ENCODE data around the gene FETUB.

Gene FETUB

DNA sequence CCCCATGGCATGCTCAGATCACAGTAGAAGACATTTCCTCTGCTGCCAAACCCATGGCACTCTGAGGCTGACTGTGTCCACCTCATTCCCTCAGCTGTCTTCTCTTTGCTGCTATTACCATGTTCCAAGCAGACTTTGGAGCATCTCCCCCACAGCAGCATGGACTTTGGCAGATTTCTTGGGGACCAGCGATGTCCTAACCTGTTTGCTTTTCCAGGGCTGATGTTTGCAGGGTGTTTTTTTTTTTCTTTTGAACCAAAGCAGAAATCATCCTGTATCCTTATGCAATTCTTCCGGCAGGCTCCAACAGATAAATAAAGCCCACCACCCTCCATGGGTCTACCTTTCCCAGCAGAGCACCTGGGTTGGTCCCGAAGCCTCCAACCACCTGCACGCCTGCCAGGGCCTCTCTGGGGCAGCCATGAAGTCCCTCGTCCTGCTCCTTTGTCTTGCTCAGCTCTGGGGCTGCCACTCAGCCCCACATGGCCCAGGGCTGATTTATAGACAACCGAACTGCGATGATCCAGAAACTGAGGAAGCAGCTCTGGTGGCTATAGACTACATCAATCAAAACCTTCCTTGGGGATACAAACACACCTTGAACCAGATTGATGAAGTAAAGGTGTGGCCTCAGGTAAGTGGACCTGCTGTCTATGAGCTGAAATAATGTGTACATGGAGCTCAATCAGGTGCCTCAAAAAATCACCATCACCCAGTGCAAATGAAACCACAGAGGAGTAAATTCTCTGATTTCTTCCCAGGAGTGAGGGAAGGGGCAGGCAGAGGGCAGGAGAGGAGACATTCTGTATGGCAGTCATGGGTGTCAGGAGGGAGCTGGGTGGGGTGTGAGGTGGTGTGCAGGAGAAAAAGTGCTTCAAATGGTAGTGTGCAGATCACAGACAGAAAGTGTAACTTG lies 27.2 kb upstream of the FETUB start, which contains the start of gene AHSG:
TSS of gene AHSG (plus strand) at position 340 of the 916 bp plus-strand sequence. CDS start at position 422, 82 bp downstream.
- H3K4me3 ChIP-seq (ENCODE audit: low read depth, low read length): no peak within 1 kb of the TSS

DNA sequence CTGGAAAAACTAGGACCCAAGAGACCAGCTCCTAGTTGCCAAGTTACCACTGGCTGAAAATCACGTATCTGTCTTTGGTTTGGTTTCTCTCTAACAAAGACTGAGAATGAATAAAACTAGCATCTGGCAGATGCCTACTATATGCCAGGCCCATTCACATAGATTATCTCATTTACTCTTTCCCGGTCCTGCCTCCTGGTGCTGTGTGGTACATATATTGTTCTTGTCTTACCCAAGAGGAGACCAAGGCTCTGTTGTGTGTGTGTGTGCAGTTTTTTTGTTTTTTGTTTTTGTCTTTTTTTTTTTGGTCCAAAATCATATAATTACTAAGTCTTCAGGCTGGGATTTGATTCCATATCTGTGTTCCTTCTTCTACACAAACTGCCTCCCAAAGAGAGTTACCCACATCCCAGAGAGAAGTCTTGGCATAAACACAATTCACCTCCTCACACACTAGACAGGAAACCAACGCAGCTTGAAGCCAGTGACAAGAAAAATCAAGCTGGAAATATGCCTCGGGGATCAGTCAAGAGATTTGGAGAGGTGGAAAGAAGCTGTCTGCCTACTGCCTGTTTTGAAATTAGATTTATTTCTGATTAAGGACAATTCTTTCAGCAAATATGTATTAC lies 26.4 kb upstream of the FETUB start:
- DNase-seq (ENCODE audit: low read depth): no peak

More for the DNA sequence above, 27.2 kb upstream of the FETUB start, which contains the start of gene AHSG:
- DNase-seq (ENCODE audit: low read depth): no peak

DNA sequence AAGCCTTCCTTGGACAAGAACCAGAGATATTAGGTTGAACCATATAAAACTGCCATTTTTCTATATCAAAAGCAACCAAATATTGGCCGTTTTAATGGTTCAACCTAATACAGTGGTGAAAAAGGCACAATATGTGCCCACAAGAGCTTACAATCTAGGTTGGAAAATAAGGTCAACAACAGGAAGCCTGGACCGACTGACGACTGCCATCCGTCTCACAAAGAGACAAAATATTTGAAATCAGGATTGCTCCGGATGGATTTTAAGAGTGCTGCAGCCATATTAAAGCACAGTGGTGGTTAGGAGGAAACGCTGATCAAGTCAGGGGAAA lies 26.0 kb upstream of the FETUB start:
- H3K4me3 ChIP-seq (ENCODE audit: low read depth, low read length): no peak overlapping the region
- DNase-seq (ENCODE audit: low read depth): no peak

More for the DNA sequence above, 26.4 kb upstream of the FETUB start:
- no peak overlapping the region for H3K4me3 ChIP-seq (ENCODE audit: low read depth, low read length)

DNA sequence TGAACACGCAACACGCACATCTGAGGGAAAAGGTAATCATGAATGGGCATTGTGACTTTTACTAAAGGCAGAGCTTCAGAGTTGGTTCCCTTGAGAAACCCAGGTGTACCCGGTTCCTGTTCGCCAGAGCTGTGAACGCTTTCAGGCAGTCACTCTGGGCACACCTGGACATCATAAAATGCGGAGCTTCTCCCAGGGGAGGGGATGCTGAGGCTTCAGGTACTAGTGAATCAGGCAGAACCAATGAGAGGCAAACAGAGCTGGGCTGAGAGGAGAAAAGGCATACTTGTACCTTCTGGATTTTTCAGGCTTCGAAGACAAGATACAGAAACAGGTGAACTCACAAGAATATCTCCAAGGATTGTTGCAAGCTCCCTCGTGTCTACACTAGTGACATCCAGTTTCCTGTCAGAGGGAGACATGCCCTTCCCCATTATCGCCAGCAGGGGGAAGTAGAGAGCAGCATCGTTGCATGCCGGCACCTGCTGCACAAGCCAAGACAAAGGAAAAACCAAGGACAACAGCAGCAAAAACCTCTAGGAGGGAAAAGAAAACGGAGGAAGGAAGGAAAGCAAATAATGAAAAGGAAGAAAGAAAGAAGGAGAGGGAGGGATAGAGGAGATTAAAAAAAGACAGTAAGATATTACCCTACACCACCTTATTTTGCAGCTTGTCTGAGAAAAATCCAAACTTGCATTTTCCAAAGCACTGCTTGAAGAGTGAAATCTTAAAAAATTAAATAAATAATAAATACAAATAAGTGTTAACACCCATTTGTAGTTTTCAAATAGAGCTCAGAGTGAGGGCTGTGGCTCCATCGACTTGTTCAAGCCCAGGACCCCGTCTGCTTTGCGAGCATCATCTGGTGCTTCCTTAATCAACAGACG lies 25.4 kb upstream of the FETUB start:
- DNase-seq (ENCODE audit: low read depth): no peak
- no peak overlapping the region for H3K4me3 ChIP-seq (ENCODE audit: low read depth, low read length)

DNA sequence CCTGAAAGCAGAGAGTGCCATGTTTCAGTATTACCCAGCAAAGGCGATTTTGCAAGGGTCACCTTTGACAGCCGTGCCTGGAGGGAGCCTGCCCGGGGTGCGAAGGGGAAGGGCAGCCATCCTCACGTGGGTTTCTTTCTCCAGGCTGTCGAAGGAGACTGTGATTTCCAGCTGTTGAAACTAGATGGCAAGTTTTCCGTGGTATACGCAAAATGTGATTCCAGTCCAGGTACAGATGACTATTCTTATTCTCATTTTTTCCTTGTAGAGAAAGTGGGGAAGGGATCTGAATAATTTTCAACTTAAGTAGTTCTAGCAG lies 23.9 kb upstream of the FETUB start:
- no peak for DNase-seq (ENCODE audit: low read depth)
- H3K4me3 ChIP-seq (ENCODE audit: low read depth, low read length): no peak overlapping the region

- peak; percentile 83 for DNase-seq (ENCODE audit: low read depth)
- H3K4me3 ChIP-seq (ENCODE audit: low read depth, low read length): peak overlapping the region; percentile 28
Measured at GRCh38 chr3:186617036-186617946, 22.9 kb upstream of the FETUB start.

DNA sequence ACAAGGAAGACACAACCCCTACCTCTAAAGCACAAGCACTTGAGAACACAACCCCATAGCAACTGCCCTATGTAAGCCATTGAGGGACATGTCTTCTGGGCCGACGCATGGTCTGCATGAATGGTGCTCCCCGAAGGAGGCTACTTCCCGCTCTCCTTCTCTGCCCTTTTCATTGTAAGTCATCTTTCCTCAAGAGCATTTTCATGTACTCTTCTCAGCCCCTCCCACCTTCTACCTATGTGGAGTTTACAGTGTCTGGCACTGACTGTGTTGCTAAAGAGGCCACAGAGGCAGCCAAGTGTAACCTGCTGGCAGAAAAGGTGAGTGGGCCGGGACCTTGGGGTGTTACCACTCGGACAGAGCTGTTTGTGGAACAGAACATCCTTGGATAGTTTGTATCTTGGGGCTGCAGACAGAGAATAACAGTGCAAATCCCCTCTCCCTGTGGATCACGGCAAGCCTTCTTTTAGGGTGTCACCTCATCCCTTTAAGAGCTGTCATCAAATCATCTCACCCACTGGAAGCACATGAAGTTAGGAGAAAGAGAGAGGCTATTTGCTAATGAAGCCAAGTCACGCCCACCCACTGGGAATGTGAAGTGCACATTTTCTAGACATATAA lies 21.8 kb upstream of the FETUB start:
- DNase-seq (ENCODE audit: low read depth): no peak
- no peak overlapping the region for H3K4me3 ChIP-seq (ENCODE audit: low read depth, low read length)

- H3K4me3 ChIP-seq (ENCODE audit: low read depth, low read length): no peak overlapping the region
- DNase-seq (ENCODE audit: low read depth): no peak
Measured at GRCh38 chr3:186619787-186620212, 20.4 kb upstream of the FETUB start.

DNA sequence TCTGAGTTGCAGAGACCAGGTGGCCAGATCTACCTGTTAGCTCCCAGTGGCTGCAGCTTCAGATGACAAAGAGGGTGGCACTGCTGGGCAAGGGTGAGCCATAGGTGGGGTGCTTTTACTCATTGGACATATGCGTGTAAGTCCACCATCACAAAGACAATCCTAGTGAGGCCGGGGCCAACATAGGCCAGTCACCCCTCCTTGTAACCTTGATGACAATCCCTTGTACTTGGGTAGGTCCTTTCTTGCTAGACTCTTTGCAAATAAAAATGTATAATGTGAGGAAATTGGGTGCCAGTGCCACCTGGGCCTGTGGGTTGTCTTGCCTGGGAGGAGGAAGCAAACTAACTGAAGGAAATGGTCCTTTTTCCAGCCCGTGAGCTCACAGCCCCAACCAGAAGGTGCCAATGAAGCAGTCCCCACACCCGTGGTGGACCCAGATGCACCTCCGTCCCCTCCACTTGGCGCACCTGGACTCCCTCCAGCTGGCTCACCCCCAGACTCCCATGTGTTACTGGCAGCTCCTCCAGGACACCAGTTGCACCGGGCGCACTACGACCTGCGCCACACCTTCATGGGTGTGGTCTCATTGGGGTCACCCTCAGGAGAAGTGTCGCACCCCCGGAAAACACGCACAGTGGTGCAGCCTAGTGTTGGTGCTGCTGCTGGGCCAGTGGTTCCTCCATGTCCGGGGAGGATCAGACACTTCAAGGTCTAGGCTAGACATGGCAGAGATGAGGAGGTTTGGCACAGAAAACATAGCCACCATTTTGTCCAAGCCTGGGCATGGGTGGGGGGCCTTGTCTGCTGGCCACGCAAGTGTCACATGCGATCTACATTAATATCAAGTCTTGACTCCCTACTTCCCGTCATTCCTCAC lies 19.7 kb upstream of the FETUB start:
- no peak overlapping the region for H3K4me3 ChIP-seq (ENCODE audit: low read depth, low read length)
- DNase-seq (ENCODE audit: low read depth): no peak

GRCh38 chr3:186621894-186622650 lies 18.1 kb upstream of the FETUB start:
- DNase-seq (ENCODE audit: low read depth): no peak
- H3K4me3 ChIP-seq (ENCODE audit: low read depth, low read length): no peak overlapping the region

GRCh38 chr3:186622651-186623310 lies 17.4 kb upstream of the FETUB start:
- DNase-seq (ENCODE audit: low read depth): no peak
- no peak overlapping the region for H3K4me3 ChIP-seq (ENCODE audit: low read depth, low read length)

GRCh38 chr3:186624598-186624997 lies 15.6 kb upstream of the FETUB start:
- no peak for DNase-seq (ENCODE audit: low read depth)

GRCh38 chr3:186625600-186626042 lies 14.6 kb upstream of the FETUB start:
- no peak for DNase-seq (ENCODE audit: low read depth)
- no peak overlapping the region for H3K4me3 ChIP-seq (ENCODE audit: low read depth, low read length)

More at GRCh38 chr3:186624598-186624997, 15.6 kb upstream of the FETUB start:
- no peak overlapping the region for H3K4me3 ChIP-seq (ENCODE audit: low read depth, low read length)

- no peak for DNase-seq (ENCODE audit: low read depth)
- H3K4me3 ChIP-seq (ENCODE audit: low read depth, low read length): no peak overlapping the region
Measured at GRCh38 chr3:186626254-186626847, 13.8 kb upstream of the FETUB start.

DNA sequence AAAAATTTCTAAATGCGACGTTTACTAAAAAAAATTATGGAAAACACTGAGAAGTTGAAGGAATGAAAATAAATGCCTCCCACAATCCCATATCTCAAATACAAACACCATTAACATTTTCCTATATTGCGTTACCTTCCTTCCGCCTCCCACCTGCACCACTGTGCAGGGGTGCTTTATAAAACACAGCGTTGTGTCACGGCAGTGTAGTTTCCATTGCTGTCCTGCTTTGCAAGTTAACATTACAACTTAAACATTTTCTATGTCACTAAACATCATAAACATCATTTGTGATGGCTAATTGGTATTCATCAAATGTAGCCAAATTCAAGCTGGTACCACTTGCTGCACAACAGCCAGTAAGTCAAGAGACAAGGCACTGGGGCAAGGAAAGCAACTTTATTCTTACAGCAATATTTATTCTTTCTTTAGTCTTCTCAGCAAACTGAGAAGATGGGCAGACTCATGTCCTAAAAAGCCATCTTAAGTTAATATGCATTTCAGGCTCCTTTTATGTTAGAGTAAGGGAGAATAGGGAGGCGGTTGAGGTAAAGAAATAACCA lies 12.3 kb upstream of the FETUB start:
- no peak for DNase-seq (ENCODE audit: low read depth)
- H3K4me3 ChIP-seq (ENCODE audit: low read depth, low read length): no peak overlapping the region

- no peak overlapping the region for H3K4me3 ChIP-seq (ENCODE audit: low read depth, low read length)
Measured at GRCh38 chr3:186628756-186629155, 11.4 kb upstream of the FETUB start.

More at GRCh38 chr3:186628756-186629155, 11.4 kb upstream of the FETUB start:
- no peak for DNase-seq (ENCODE audit: low read depth)
